Peyer's patch (tissue), 4 donors: ENCODE results near the gene C16orf82.

Experiments
- POLR2A ChIP-seq, 2 donors: fragments of 450-650 bp; IDR thresholded peaks; one replicate each; pipeline ENCODE4 v1.5.1; 2017; ENCODE audit warnings: antibody characterized with exemption in 2 of 2, mild to moderate bottlenecking in 2 of 2, moderate library complexity in 2 of 2
- TF ChIP-seq, protein P1 (sequence below), 6 experiments: fragments of 450-650 bp in 4 of 6; fragments of 200-600 bp in 2 of 6; sonication (generic) in 1 of 6; IDR thresholded peaks; one replicate each; pipeline ENCODE4 v1.5.1; 2017 to 2019; ENCODE audit warnings: antibody characterized with exemption in 6 of 6, mild to moderate bottlenecking in 3 of 6, moderate library complexity in 1 of 6

DNA sequence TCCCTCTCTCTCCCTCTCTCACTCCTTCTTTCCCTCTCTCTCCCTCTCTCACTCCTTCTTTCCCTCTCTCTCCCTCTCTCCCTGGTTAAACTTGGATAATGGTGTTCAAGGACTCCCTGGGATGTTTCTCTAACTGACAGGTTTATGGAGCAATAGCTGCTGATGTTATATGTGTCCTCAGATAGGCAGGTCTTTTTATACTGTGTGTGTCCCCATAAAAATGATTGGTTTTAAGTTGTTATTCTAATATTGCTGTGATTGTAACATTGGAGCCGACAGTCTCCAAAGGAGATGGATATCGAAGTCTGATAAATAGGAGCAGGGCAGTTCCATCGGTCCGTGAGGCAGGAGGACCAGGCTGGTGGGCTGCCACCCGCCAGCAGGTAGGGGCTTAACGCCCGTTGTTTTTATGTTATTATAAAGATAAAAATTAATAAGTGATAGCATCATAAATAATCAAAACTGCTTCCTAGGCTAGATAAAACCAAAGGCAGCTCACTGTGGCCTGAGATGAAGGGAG is 38.1 kb upstream of the C16orf82 start:
- TF ChIP-seq, protein P1, sequence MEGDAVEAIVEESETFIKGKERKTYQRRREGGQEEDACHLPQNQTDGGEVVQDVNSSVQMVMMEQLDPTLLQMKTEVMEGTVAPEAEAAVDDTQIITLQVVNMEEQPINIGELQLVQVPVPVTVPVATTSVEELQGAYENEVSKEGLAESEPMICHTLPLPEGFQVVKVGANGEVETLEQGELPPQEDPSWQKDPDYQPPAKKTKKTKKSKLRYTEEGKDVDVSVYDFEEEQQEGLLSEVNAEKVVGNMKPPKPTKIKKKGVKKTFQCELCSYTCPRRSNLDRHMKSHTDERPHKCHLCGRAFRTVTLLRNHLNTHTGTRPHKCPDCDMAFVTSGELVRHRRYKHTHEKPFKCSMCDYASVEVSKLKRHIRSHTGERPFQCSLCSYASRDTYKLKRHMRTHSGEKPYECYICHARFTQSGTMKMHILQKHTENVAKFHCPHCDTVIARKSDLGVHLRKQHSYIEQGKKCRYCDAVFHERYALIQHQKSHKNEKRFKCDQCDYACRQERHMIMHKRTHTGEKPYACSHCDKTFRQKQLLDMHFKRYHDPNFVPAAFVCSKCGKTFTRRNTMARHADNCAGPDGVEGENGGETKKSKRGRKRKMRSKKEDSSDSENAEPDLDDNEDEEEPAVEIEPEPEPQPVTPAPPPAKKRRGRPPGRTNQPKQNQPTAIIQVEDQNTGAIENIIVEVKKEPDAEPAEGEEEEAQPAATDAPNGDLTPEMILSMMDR (IDR thresholded peaks at IDR 0.05) = no peak
- no peak for TF ChIP-seq POLR2A (IDR thresholded peaks at IDR 0.05)
